NK-92 (cell line): ENCODE data around the gene CLDN24.

Experiments used
- DNase-seq: peaks from one replicate; lab custom pipeline; 2025; ENCODE audit not compliant: unreplicated experiment; lab: John Stamatoyannopoulos, UW

Gene CLDN24

GRCh38 chr4:183323295-183323694 is 1.1 kb upstream of the CLDN24 start:
- DNase-seq: no peak

GRCh38 chr4:183321516-183321915 is 710 bp downstream of the CLDN24 start:
- no peak for DNase-seq

DNA sequence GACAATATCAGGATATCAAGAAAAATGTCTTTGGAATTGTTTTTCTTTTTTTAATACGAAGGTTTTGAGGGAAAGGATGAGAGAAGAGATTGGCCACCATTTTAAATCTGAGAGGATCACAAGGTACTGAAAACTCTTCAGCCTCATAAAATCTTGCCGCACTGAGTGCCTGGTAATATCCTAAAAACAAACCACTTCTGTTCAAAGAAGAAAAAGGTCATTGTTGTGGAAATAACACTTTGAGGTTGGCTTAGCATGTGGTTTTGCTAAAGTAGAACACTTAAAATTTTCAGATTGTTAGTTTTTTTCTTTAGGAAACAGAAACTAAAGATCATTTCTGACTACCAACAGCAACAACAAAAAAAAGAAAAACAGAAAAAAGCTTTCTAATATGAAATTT is 1.1 kb downstream of the CLDN24 start:
- DNase-seq: no peak

GRCh38 chr4:183320211-183321059 is 1.8 kb downstream of the CLDN24 start, which contains the start of gene CLDN22:
Gene CLDN22, minus strand, starts transcription at chr4:183320276. Its CDS starts 58 bp downstream, at chr4:183320218.
- DNase-seq: no peak

- DNase-seq: no peak
These were observed 3.6 kb downstream of the CLDN24 start for GRCh38 chr4:183318656-183319055.

- DNase-seq: no peak
These were observed 7.4 kb downstream of the CLDN24 start for GRCh38 chr4:183314806-183315205.

GRCh38 chr4:183314336-183314735 is 7.9 kb downstream of the CLDN24 start:
- DNase-seq: no peak

- DNase-seq: no peak
These were observed 9.4 kb downstream of the CLDN24 start for GRCh38 chr4:183312841-183313240.

DNA sequence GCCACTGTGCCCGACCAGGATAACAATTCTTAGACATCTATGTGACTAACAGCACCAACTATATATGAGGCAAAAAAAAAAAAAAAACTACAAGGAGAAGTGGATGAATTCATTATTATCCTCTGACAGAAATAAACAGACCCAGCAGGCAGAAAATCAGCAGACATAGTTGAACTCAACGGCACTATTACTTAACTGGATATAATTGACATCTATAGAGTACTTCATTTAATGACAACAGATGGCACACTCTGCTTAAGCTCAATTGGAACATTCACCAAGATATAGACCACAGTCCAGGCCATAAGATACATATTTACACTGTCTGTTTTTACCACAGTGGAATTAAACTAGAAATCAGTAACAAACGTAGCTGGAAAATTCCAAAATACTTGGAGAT is 15.4 kb downstream of the CLDN24 start:
- no peak for DNase-seq

- no peak for DNase-seq
These were observed 17.7 kb downstream of the CLDN24 start for GRCh38 chr4:183304538-183304937.

GRCh38 chr4:183304067-183304466 is 18.2 kb downstream of the CLDN24 start:
- no peak for DNase-seq

- DNase-seq: no peak
These were observed 18.9 kb downstream of the CLDN24 start for GRCh38 chr4:183303301-183303700.

- no peak for DNase-seq
These were observed 21.6 kb downstream of the CLDN24 start for GRCh38 chr4:183300655-183301054.

GRCh38 chr4:183300070-183300469 is 22.2 kb downstream of the CLDN24 start:
- DNase-seq: no peak

DNA sequence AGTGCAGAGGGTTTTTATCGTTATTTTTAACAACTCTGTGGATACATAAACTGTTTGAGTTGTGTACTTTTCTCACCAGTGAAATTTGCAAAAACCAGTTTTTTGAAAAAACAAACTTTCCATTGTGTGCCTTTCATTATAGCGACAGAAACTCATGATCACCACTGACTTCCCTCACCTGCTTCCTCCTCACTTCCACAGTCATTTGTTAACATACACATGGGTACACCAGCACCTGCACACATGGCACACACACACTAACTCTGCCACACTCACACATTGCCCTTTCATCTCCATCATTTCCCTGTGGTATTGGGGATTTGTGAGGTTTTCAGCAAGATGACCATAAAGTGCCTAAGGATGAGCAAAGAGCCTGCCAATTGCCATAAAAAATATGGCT is 22.8 kb downstream of the CLDN24 start:
- DNase-seq: no peak

DNA sequence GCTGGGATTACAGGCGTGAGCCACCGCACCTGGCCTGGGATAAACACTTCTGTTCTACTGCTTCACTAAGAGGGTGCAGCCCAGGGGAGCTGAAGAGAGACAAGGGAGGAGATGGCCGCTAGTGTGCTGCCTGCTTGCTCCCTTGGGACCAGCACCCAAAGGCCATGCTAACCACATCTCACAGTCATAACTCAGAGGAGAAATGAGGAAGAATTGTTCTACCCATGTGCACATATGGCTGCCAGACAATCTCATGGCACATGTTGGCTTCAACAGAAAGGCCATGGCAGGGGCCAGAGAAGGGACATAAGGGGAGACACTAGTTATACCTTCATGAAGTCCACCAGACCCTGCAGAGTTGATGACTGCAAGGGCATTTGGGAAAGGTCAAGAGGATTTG is 24.6 kb downstream of the CLDN24 start:
- no peak for DNase-seq

GRCh38 chr4:183295711-183296110 is 26.5 kb downstream of the CLDN24 start:
- no peak for DNase-seq

DNA sequence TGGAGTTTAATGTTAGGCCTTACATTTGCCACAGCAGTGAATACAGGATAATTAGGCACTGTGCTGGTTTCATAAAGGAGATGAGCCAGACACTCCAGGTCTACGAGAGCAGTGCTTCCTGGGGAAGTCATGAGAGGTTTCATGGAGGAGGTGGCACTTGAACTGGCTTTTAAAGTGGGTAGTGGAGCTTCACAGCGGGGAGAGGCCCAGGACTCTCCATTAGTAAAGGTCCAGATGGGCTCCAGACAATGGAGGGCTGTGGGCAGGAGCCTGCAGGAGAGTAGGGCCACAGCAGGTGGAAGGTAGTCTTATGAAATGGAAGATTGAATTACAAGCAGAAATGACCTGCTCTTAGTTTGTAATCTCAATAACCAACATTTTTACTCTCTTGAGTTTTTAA is 31.2 kb downstream of the CLDN24 start:
- DNase-seq: no peak

DNA sequence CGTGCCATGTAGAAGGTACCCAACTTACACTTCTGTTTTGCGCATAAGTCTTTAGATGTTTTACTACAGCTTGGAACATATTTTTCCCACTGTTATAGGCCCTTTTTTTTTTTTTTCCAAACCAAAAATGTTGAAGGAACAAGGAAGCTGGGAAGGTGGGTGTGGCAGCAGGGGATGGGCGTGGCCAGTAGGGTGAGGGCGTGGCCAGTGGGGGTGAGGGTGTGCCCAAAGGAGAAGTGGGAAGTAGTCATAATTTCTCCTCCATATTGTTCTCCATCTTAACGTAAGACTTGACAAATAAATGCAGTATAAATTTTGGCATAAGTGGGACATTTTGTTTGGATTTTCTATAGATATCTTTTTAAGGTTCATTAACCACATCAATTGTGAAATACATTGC is 32.5 kb downstream of the CLDN24 start:
- DNase-seq: no peak

DNA sequence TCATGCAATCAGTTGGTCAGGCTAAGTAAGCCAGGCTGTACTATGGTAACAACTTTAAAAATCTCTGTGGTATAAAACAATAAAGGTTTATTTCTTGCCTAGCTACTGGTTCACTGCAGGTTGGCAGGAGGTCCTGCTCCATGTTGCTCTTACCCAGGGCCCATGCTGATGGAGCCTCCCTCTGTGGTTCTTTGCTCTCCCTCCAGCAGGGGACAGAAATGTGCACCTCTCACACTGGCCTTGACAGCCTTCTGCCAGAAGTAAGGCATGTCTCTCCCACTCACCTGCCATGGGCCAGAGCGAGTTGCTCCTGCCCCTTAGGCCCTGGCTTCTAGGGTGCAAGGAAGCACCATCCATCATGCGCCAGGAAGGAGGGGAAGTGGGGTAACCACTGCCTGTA is 33.3 kb downstream of the CLDN24 start:
- DNase-seq: no peak

GRCh38 chr4:183287677-183288076 is 34.5 kb downstream of the CLDN24 start:
- DNase-seq: no peak

DNA sequence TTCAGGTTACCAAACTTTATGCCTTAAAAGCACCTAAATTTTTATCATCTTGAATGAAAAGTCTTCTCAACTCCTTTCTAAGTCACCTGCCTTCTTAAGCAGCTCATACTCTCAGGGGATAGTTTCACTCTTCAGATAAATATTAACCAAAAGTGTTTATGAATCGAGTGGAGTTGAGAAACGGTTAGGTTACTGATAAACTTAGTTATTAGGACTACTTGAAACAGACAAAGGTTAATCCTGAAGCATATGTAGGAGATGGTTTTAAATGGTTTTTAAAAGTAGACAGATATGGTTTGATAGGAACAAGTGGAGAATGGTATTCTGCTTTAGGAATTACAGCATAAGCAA is 34.9 kb downstream of the CLDN24 start:
- no peak for DNase-seq
